Thyroid gland (tissue), 4 donors: ENCODE measurements around the gene ACAA2. TPM values are rescaled to one million over a fixed set of nuclear protein-coding genes. Genes with fewer than 3 reads are reported as not detected.

Source experiments
- DNase-seq, 2 donors: peaks; one replicate each; pipeline ENCODE4 v3.0.0-alpha.2; 2019
- H3K27ac ChIP-seq, 3 donors: fragments of 200-600 bp; sonication (generic); 1 replicate in 2 of 3; 2 replicates in 1 of 3; pipeline ENCODE4 v1.5.1; 2016 to 2019; ENCODE audit warnings: mild to moderate bottlenecking in 1 of 3, moderate library complexity in 1 of 3
- H3K27me3 ChIP-seq: fragments of 200-600 bp; sonication (generic); one replicate; pipeline ENCODE4 v1.5.1; 2019
- H3K36me3 ChIP-seq, 2 donors: fragments of 200-600 bp; sonication (generic); one replicate each; pipeline ENCODE4 v1.5.1; 2016 to 2019
- H3K4me1 ChIP-seq, 2 donors: fragments of 200-600 bp; sonication (generic); one replicate each; pipeline ENCODE4 v1.5.1; 2017 to 2019
- H3K4me3 ChIP-seq, 3 donors: fragments of 200-600 bp; sonication (generic); replicated peaks in 1 of 3; 1 replicate in 2 of 3; 2 replicates in 1 of 3; pipeline ENCODE4 v1.5.1; 2016; ENCODE audit warnings: mild to moderate bottlenecking in 1 of 3
- H3K9me3 ChIP-seq: fragments of 200-600 bp; sonication (generic); one replicate; pipeline ENCODE4 v1.5.1; 2017
- CTCF ChIP-seq, 6 experiments: fragments of 200-600 bp in 3 of 6; fragments of 450-650 bp in 3 of 6; sonication (generic) in 3 of 6; IDR thresholded peaks; one replicate each; pipeline ENCODE4 v1.5.1; 2016 to 2019; ENCODE audit warnings: antibody characterized with exemption in 6 of 6, mild to moderate bottlenecking in 2 of 6, inconsistent platforms in 1 of 6, moderate library complexity in 1 of 6
- POLR2A ChIP-seq, 2 donors: fragments of 450-650 bp; IDR thresholded peaks; one replicate each; pipeline ENCODE4 v1.6.1; 2017; ENCODE audit warnings: antibody characterized with exemption in 2 of 2, mild to moderate bottlenecking in 2 of 2, moderate library complexity in 1 of 2
- WGBS, 2 donors: methylation state at CpG; one replicate each; pipeline ENCODE4 v1.1.5; 2017; 5-methylcytosine and 5-hydroxymethylcytosine counted together
- intact Hi-C: fragments of 100-400 bp; cut with DNase I; formaldehyde crosslinking; loops from one replicate; pipeline ENCODE4 v1.15.1; 2023
- total RNA-seq, 4 donors: library from RNA; depleted of rRNA; stranded (reverse); fragments of >200 nt; gene quantifications; one replicate each; pipeline ENCODE4 v1.2.3, GENCODE V29; 2016

The ACAA2 gene
- total RNA-seq, 4 donors from 2014 or later: 50.8 to 157 (median 108) TPM

- Histone ChIP-seq H3K36me3 (peaks cover 0 to 5% of the 10 kb centered on the region in 2 donors), H3K27ac (no peak overlapping the region), H3K4me3 (no peak overlapping the region), H3K9me3 (no peaks in the 10 kb centered on the region), H3K27me3 (no peaks in the 10 kb centered on the region), H3K4me1 (peaks cover under 1 to 26% of the 10 kb centered on the region in 2 donors)
- intact Hi-C loops: no loop called here
- 72 to 87% methylated on average over 5 to 6 of the region's 6 CpGs for WGBS, 2 donors
- no peak for TF ChIP-seq POLR2A (IDR thresholded peaks at IDR 0.05)
- TF ChIP-seq CTCF (IDR thresholded peaks at IDR 0.05): no peak
- DNase-seq: no peak
Measured at GRCh38 chr18:49843778-49844625, 30.7 kb upstream of the ACAA2 start.

- Histone ChIP-seq H3K4me1 (peaks cover 0 to 18% of the 10 kb centered on the region in 2 donors), H3K36me3 (peaks cover 0 to 5% of the 10 kb centered on the region in 2 donors), H3K27ac (no peak overlapping the region), H3K27me3 (no peaks in the 10 kb centered on the region), H3K4me3 (no peak overlapping the region), H3K9me3 (no peaks in the 10 kb centered on the region)
- no peak for DNase-seq
- intact Hi-C loops: no loop called here
- WGBS, 2 donors: 90 to 93% methylated on average over 10 of the region's 10 CpGs
- TF ChIP-seq CTCF (IDR thresholded peaks at IDR 0.05) (no peak), POLR2A (IDR thresholded peaks at IDR 0.05) (no peak)
Measured at GRCh38 chr18:49843131-49843530, 29.8 kb upstream of the ACAA2 start.

GRCh38 chr18:49842656-49843055, 29.3 kb upstream of the ACAA2 start:
- 84 to 95% methylated on average over 4 of the region's 4 CpGs for WGBS, 2 donors
- no peak overlapping the region for H3K4me3 ChIP-seq
- peaks cover 0 to 14% of the 10 kb centered on the region in 2 donors for H3K4me1 ChIP-seq
- intact Hi-C loops: no loop called here
- no peaks in the 10 kb centered on the region for H3K27me3 ChIP-seq
- no peak overlapping the region for H3K27ac ChIP-seq
- H3K9me3 ChIP-seq: no peaks in the 10 kb centered on the region
- TF ChIP-seq POLR2A (IDR thresholded peaks at IDR 0.05) (no peak), CTCF (IDR thresholded peaks at IDR 0.05) (no peak)
- H3K36me3 ChIP-seq: peaks cover 0 to 5% of the 10 kb centered on the region in 2 donors
- DNase-seq: no peak

GRCh38 chr18:49841236-49842217, 28.2 kb upstream of the ACAA2 start:
- no peak overlapping the region for H3K27ac ChIP-seq

More at GRCh38 chr18:49841236-49842217, 28.2 kb upstream of the ACAA2 start:
- H3K9me3 ChIP-seq: no peaks in the 10 kb centered on the region
- no peaks in the 10 kb centered on the region for H3K27me3 ChIP-seq
- no peak overlapping the region for H3K4me3 ChIP-seq
- peaks cover 0 to 3% of the 10 kb centered on the region in 2 donors for H3K4me1 ChIP-seq
- peaks cover 0 to 5% of the 10 kb centered on the region in 2 donors for H3K36me3 ChIP-seq
- TF ChIP-seq POLR2A (IDR thresholded peaks at IDR 0.05): no peak
- TF ChIP-seq CTCF (IDR thresholded peaks at IDR 0.05): no peak
- DNase-seq: no peak
- 88 to 92% methylated on average over 12 of the region's 12 CpGs for WGBS, 2 donors
- intact Hi-C loops: no loop called here
